CD4-positive, alpha-beta T cell treated with Interleukin-17A for 1 hour (primary cell): ENCODE measurements around the gene SNX30.

Experiments used
- DNase-seq: peaks from one replicate; pipeline ENCODE4 v3.0.0-alpha.2; 2020

The SNX30 gene

GRCh38 chr9:112831281-112831851 is 80.8 kb downstream of the SNX30 start:
- DNase-seq: no peak

- DNase-seq: no peak
Measured at GRCh38 chr9:112831969-112832368, 81.4 kb downstream of the SNX30 start.

GRCh38 chr9:112833081-112833480 is 82.5 kb downstream of the SNX30 start:
- no peak for DNase-seq

GRCh38 chr9:112836394-112836793 is 85.8 kb downstream of the SNX30 start:
- no peak for DNase-seq

GRCh38 chr9:112838342-112838741 is 87.8 kb downstream of the SNX30 start:
- no peak for DNase-seq

- no peak for DNase-seq
Measured at GRCh38 chr9:112839331-112839730, 88.8 kb downstream of the SNX30 start.

GRCh38 chr9:112841261-112841660 is 90.7 kb downstream of the SNX30 start:
- no peak for DNase-seq

GRCh38 chr9:112842555-112842954 is 92.0 kb downstream of the SNX30 start:
- no peak for DNase-seq

GRCh38 chr9:112844771-112845542 is 94.4 kb downstream of the SNX30 start:
- peak; percentile 73 for DNase-seq

- DNase-seq: no peak
Measured at GRCh38 chr9:112846528-112847488, 96.2 kb downstream of the SNX30 start.

GRCh38 chr9:112848316-112849151 is 98.0 kb downstream of the SNX30 start:
- DNase-seq: no peak

- no peak for DNase-seq
Measured at GRCh38 chr9:112849363-112849922, 98.9 kb downstream of the SNX30 start.

- DNase-seq: no peak
Measured at GRCh38 chr9:112850840-112851239, 100.3 kb downstream of the SNX30 start.

GRCh38 chr9:112852741-112853504 is 102.4 kb downstream of the SNX30 start:
- no peak for DNase-seq

GRCh38 chr9:112853882-112854585 is 103.5 kb downstream of the SNX30 start:
- DNase-seq: no peak

GRCh38 chr9:112854657-112855056 is 104.1 kb downstream of the SNX30 start:
- no peak for DNase-seq

- DNase-seq: no peak
Measured at GRCh38 chr9:112856200-112856599, 105.6 kb downstream of the SNX30 start.

GRCh38 chr9:112856843-112857242 is 106.3 kb downstream of the SNX30 start:
- no peak for DNase-seq

- DNase-seq: no peak
Measured at GRCh38 chr9:112858005-112858404, 107.4 kb downstream of the SNX30 start.

- DNase-seq: no peak
Measured at GRCh38 chr9:112858625-112859147, 108.1 kb downstream of the SNX30 start.

GRCh38 chr9:112860451-112860850 is 109.9 kb downstream of the SNX30 start:
- DNase-seq: no peak
